Measurements from ENCODE around the gene ZNF764. TPM values are rescaled to one million over a fixed set of nuclear protein-coding genes. Genes with fewer than 3 reads are reported as not detected.
A peak's percentile ranks its signal among the peaks of the same experiment; 100 is the strongest.

ZNF764 gene
- 10 to 100 TPM; 12.5 to 16.7 (median 15.3) TPM for total RNA-seq

- Histone ChIP-seq H3K27me3 (no peaks in the 10 kb centered on the region), H3K4me3 (peak within 1 kb of the TSS; percentile 70 to 90 (median 82)), H3K4me1 (peaks cover 0 to 34% (median 9%) of the 10 kb centered on the region in 4 donors), H3K36me3 (peaks cover 0 to 30% (median 6%) of the 10 kb centered on the region in 3 donors), H3K9me3 (no peaks in the 10 kb centered on the region), H3K27ac (peak within 1 kb of the TSS; percentile 75 to 98 (median 95))
- peak; percentile 97 to 98 for DNase-seq (ENCODE audit: low spot score in 2 of 2)
- TF ChIP-seq POLR2A (IDR thresholded peaks at IDR 0.05): peak; percentile 19 to 44
- TF ChIP-seq EP300 (IDR thresholded peaks at IDR 0.05): peak; percentile 83 to 86
- TF ChIP-seq, protein P1, sequence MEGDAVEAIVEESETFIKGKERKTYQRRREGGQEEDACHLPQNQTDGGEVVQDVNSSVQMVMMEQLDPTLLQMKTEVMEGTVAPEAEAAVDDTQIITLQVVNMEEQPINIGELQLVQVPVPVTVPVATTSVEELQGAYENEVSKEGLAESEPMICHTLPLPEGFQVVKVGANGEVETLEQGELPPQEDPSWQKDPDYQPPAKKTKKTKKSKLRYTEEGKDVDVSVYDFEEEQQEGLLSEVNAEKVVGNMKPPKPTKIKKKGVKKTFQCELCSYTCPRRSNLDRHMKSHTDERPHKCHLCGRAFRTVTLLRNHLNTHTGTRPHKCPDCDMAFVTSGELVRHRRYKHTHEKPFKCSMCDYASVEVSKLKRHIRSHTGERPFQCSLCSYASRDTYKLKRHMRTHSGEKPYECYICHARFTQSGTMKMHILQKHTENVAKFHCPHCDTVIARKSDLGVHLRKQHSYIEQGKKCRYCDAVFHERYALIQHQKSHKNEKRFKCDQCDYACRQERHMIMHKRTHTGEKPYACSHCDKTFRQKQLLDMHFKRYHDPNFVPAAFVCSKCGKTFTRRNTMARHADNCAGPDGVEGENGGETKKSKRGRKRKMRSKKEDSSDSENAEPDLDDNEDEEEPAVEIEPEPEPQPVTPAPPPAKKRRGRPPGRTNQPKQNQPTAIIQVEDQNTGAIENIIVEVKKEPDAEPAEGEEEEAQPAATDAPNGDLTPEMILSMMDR (IDR thresholded peaks at IDR 0.05): peak in 4 of 5 experiments; percentile 2 to 36 (median 6)
- WGBS, 2 donors: 0 to 2% methylated on average over 33 to 47 of the region's 74 CpGs
These were observed at the start of gene ZNF764 for GRCh38 chr16:30557957-30558788. TSS of gene ZNF764 (minus strand) at chr16:30558374. CDS start at chr16:30558182, 192 bp downstream.

- peaks cover 0 to 24% (median 4%) of the 10 kb centered on the region in 4 donors for H3K4me1 ChIP-seq
These were observed 47.8 kb upstream of the ZNF764 start for GRCh38 chr16:30606004-30606403.

DNA sequence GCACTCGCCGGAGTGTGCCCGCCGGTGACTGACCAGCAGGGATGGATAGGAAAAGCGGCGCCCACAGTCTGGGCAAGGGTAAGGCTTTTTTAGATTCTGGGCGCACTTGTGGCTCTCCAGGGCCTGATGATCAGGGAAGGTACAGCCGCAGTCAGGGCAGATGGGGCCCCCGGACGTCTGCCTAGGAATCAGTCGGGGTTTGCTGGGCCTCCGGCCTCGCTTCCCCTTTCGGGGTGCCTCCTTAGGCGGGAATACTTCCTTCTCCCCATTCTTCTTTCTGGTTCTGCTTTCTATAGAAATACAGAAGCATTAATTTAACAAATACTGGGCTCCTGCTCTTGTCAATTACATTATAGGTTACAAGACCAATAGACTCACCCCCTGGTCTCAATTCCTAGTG lies 47.0 kb upstream of the ZNF764 start:
- Histone ChIP-seq H3K4me1 (peaks cover 0 to 18% (median 4%) of the 10 kb centered on the region in 4 donors), H3K36me3 (peaks cover 0 to 67% (median 13%) of the 10 kb centered on the region in 3 donors), H3K27me3 (no peaks in the 10 kb centered on the region), H3K9me3 (no peaks in the 10 kb centered on the region), H3K27ac (no peak overlapping the region), H3K4me3 (no peak overlapping the region)
- WGBS, 2 donors: 87 to 95% methylated on average over 15 of the region's 15 CpGs
- no peak for DNase-seq (ENCODE audit: low spot score in 2 of 2)
- TF ChIP-seq, protein P1 (IDR thresholded peaks at IDR 0.05): no peak
- TF ChIP-seq POLR2A (IDR thresholded peaks at IDR 0.05) (no peak), EP300 (IDR thresholded peaks at IDR 0.05) (no peak)

More at GRCh38 chr16:30606004-30606403, 47.8 kb upstream of the ZNF764 start:
- 94 to 97% methylated on average over 3 of the region's 3 CpGs for WGBS, 2 donors
- no peak overlapping the region for H3K4me3 ChIP-seq
- H3K9me3 ChIP-seq: no peaks in the 10 kb centered on the region
- peaks cover 0 to 67% (median 13%) of the 10 kb centered on the region in 3 donors for H3K36me3 ChIP-seq
- DNase-seq (ENCODE audit: low spot score in 2 of 2): no peak
- no peaks in the 10 kb centered on the region for H3K27me3 ChIP-seq
- TF ChIP-seq EP300 (IDR thresholded peaks at IDR 0.05): no peak
- H3K27ac ChIP-seq: no peak overlapping the region

DNA sequence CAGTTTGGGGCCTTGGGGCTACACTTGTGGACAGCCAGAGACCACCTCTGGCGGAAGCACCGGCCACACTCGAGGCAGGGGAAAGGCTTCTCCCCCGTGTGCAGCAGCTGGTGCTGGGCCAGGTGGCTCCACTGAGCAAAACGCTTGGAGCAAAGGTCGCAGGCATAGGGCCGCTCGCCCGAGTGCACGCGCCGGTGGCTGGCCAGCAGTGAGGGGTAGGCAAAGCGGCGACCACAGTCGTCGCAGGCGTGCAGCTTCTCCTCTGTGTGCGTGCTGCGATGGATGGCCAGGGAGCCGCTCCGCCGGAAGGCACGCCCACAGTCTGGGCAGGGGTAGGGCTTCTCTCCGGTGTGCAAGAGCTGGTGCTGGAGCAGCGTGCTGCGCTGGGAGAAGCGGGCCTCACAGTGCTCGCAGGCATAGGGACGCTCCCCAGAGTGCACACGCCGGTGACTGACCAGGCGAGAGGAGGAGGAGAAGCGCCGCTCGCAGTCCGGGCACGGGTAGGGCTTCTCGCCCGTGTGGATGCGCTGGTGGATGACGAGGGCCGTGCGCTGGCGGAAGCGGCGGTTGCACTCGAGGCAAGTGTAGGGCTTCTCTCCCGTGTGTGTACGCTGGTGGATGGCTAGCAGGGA lies 46.3 kb upstream of the ZNF764 start:
- WGBS, 2 donors: 92 to 94% methylated on average over 42 to 49 of the region's 49 CpGs
- no peaks in the 10 kb centered on the region for H3K9me3 ChIP-seq

GRCh38 chr16:30603945-30604315 lies 45.8 kb upstream of the ZNF764 start:
- no peak overlapping the region for H3K4me3 ChIP-seq
- 78 to 87% methylated on average over 7 of the region's 7 CpGs for WGBS, 2 donors
- H3K27ac ChIP-seq: no peak overlapping the region
- H3K9me3 ChIP-seq: no peaks in the 10 kb centered on the region
- no peaks in the 10 kb centered on the region for H3K27me3 ChIP-seq
- TF ChIP-seq, protein P1 (IDR thresholded peaks at IDR 0.05): no peak
- TF ChIP-seq EP300 (IDR thresholded peaks at IDR 0.05) (no peak), POLR2A (IDR thresholded peaks at IDR 0.05) (no peak)
- H3K4me1 ChIP-seq: peaks cover 0 to 12% (median 2%) of the 10 kb centered on the region in 4 donors
- peaks cover 0 to 67% (median 13%) of the 10 kb centered on the region in 3 donors for H3K36me3 ChIP-seq
- no peak for DNase-seq (ENCODE audit: low spot score in 2 of 2)

More for the DNA sequence above, 46.3 kb upstream of the ZNF764 start:
- Histone ChIP-seq H3K27me3 (no peaks in the 10 kb centered on the region), H3K27ac (no peak overlapping the region), H3K4me3 (no peak overlapping the region), H3K36me3 (peaks cover 0 to 67% (median 13%) of the 10 kb centered on the region in 3 donors), H3K4me1 (peaks cover 0 to 17% (median 4%) of the 10 kb centered on the region in 4 donors)
- no peak for DNase-seq (ENCODE audit: low spot score in 2 of 2)
- TF ChIP-seq POLR2A (IDR thresholded peaks at IDR 0.05) (no peak), EP300 (IDR thresholded peaks at IDR 0.05) (no peak)
- TF ChIP-seq, protein P1 (IDR thresholded peaks at IDR 0.05): no peak

Data from tibial nerve (tissue), 4 donors.